Stomach (tissue), 9 donors: Measurements from ENCODE around the gene ZNF391. TPM values are rescaled to one million over a fixed set of nuclear protein-coding genes. Genes with fewer than 3 reads are reported as not detected.

Source experiments
- DNase-seq, 2 donors: peaks; one replicate each; pipeline versions ENCODE4 v3.0.0 to v3.0.0-alpha.2; 2013 to 2019
- H3K27ac ChIP-seq, 5 donors: fragments of 200-600 bp in 4 of 5; sonication (generic) in 4 of 5; one replicate each; pipeline ENCODE4 v1.5.1; 2013 to 2019; ENCODE audit warnings: mild to moderate bottlenecking in 1 of 5, moderate library complexity in 1 of 5
- H3K27me3 ChIP-seq, 3 donors: fragments of 200-600 bp; sonication (generic); one replicate each; pipeline ENCODE4 v1.5.1; 2017 to 2019; ENCODE audit warnings: mixed run types in 1 of 3
- H3K36me3 ChIP-seq, 4 donors: fragments of 200-600 bp; sonication (generic); 1 replicate in 3 of 4; 2 replicates in 1 of 4; pipeline ENCODE4 v1.5.1; 2016 to 2019
- H3K4me1 ChIP-seq, 4 donors: fragments of 200-600 bp; sonication (generic); one replicate each; pipeline ENCODE4 v1.5.1; 2016 to 2019
- H3K4me3 ChIP-seq, 4 donors: fragments of 200-600 bp; sonication (generic) in 3 of 4; one replicate each; pipeline ENCODE4 v1.5.1; 2016 to 2019; ENCODE audit warnings: mild to moderate bottlenecking in 1 of 4
- H3K9me3 ChIP-seq, 4 donors: fragments of 200-600 bp; sonication (generic); one replicate each; pipeline ENCODE4 v1.5.1; 2016 to 2019
- EP300 ChIP-seq: sonication (generic); formaldehyde crosslinking; IDR thresholded peaks from one replicate; pipeline ENCODE4 v1.6.1; 2017; ENCODE audit warnings: antibody characterized with exemption
- POLR2A ChIP-seq, 4 donors: fragments of 450-650 bp; IDR thresholded peaks; one replicate each; pipeline ENCODE4 v1.6.1; 2016; ENCODE audit warnings: antibody characterized with exemption in 4 of 4, control low read depth in 2 of 4, mild to moderate bottlenecking in 1 of 4, moderate library complexity in 1 of 4
- POLR2AphosphoS5 ChIP-seq, 3 donors: sonication (generic); formaldehyde crosslinking; IDR thresholded peaks; one replicate each; pipeline ENCODE4 v1.6.1; 2016; ENCODE audit warnings: antibody characterized with exemption in 3 of 3
- WGBS, 5 donors: extraction: QIAGEN DNeasy Blood & Tissue Kit in 3 of 5; methylation state at CpG; one replicate each; pipeline versions ENCODE4 v1.1.5 to v1.1.7; 2013 to 2018; 5-methylcytosine and 5-hydroxymethylcytosine counted together
- intact Hi-C: fragments of 100-400 bp; cut with DNase I; formaldehyde crosslinking; loops from one replicate; pipeline ENCODE4 v1.15.1; 2023; ENCODE audit warnings: low total_unique reads
- polyA plus RNA-seq, 3 donors: library from polyadenylated mRNA; stranded (reverse); fragments of 200-250 nt; gene quantifications; one replicate each; pipeline ENCODE4 v1.2.3, GENCODE V29; 2013
- total RNA-seq, 5 donors: library from RNA; depleted of rRNA; stranded (reverse); fragments of >200 nt; gene quantifications; one replicate each; pipeline versions ENCODE4 v1.1.0 to v1.2.3, GENCODE V29; 2014 to 2016
- TF ChIP-seq, protein P1 (sequence below), 7 experiments: fragments of 450-650 bp in 4 of 7; fragments of 200-600 bp in 3 of 7; sonication (generic) in 3 of 7; IDR thresholded peaks; one replicate each; pipeline ENCODE4 v1.5.1; 2016 to 2019; ENCODE audit warnings: antibody characterized with exemption in 7 of 7, control low read depth in 2 of 7, mild to moderate bottlenecking in 1 of 7
- donor health status: healthy with polysubstance abuse.
- donor health status: Bipolar disorder and iron deficiency.
- donor health status: healthy.

ZNF391 gene
- total and polyA plus RNA-seq, 8 donors: under 0.01 to 1.9 (median 0.82) TPM

GRCh38 chr6:27407153-27407814, 18.7 kb downstream of the ZNF391 start:
- TF ChIP-seq EP300 (no peak), POLR2AphosphoS5 (IDR thresholded peaks at IDR 0.05) (no peak)
- TF ChIP-seq, protein P1, sequence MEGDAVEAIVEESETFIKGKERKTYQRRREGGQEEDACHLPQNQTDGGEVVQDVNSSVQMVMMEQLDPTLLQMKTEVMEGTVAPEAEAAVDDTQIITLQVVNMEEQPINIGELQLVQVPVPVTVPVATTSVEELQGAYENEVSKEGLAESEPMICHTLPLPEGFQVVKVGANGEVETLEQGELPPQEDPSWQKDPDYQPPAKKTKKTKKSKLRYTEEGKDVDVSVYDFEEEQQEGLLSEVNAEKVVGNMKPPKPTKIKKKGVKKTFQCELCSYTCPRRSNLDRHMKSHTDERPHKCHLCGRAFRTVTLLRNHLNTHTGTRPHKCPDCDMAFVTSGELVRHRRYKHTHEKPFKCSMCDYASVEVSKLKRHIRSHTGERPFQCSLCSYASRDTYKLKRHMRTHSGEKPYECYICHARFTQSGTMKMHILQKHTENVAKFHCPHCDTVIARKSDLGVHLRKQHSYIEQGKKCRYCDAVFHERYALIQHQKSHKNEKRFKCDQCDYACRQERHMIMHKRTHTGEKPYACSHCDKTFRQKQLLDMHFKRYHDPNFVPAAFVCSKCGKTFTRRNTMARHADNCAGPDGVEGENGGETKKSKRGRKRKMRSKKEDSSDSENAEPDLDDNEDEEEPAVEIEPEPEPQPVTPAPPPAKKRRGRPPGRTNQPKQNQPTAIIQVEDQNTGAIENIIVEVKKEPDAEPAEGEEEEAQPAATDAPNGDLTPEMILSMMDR (IDR thresholded peaks at IDR 0.05): no peak
- no peak overlapping the region for H3K27ac ChIP-seq
- 70 to 81% (median 74%) methylated on average over 8 of the region's 8 CpGs for WGBS, 5 donors
- H3K27me3 ChIP-seq: no peaks in the 10 kb centered on the region
- no peak for DNase-seq
- intact Hi-C loops: no loop called here
- H3K36me3 ChIP-seq: no peaks in the 10 kb centered on the region
- H3K4me3 ChIP-seq: no peak overlapping the region
- H3K9me3 ChIP-seq: peaks cover 0 to 22% (median 12%) of the 10 kb centered on the region in 4 donors
- no peaks in the 10 kb centered on the region for H3K4me1 ChIP-seq

DNA sequence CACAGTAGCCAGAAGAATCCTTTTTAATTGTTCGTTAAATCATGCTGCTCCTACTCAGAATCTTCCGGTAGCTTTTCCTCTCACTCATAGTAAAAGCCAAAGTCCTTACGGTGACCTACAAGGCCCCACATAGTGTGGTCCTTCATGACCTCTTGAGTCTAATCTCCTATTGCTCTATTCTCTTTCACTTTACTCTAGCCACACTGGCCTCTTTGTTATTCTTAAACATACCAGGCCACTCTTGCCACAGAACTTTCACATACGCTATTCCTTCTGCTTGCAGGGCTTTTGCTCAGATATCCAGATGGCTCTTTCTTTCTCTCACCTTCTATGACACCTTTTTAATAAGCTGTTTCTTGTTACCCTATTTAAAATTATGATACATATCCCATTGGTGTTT, 25.7 kb downstream of the ZNF391 start:
- intact Hi-C loops: no loop called here
- TF ChIP-seq, protein P1 (IDR thresholded peaks at IDR 0.05): no peak
- TF ChIP-seq EP300: no peak

DNA sequence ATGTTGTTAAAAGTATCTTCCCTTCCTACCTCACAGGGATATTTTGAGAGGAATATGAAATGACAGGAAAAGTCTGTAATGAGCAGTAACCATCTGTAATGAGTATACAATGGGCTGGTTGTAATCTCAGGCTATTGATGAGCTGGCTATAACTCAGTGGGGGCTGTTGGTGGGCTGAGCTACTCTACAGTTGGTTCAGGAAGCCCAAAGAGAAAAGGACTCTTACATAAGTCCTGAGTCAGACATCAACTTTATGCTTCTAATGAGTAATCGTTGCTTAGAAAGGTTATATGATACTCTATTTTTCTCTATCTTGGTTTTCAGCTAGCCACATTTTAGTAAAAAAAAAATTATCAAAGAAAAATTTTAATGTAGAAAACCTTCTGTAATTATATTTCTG, 26.4 kb downstream of the ZNF391 start:
- Histone ChIP-seq H3K27ac (no peak overlapping the region), H3K27me3 (no peaks in the 10 kb centered on the region)
- 88 to 93% (median 92%) methylated on average over 1 of the region's 1 CpG for WGBS, 5 donors

More for the DNA sequence above, 25.7 kb downstream of the ZNF391 start:
- Histone ChIP-seq H3K27ac (no peak overlapping the region), H3K27me3 (no peaks in the 10 kb centered on the region), H3K9me3 (no peaks in the 10 kb centered on the region), H3K4me3 (no peak overlapping the region), H3K4me1 (no peaks in the 10 kb centered on the region), H3K36me3 (no peaks in the 10 kb centered on the region)
- DNase-seq: no peak
- 80 to 84% (median 82%) methylated on average over 4 of the region's 4 CpGs for WGBS, 5 donors

DNA sequence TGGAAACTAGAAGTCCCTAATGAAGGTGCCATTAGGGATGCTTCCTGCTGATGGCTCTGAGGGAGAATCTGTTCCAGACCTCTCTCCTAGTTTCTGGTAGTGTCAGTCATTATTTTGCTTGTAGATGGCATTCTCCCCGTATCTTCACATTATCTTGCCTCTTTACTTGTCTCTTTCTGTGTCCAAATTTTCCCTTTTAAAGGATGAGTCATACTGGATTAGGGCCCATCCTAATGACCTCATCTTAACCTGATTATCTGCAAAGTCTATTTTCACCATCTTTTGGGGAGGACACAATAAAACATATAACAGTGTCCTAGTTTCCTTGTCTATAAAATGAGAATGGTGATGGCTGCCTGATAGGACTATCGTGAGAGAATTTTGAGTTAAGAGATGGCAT, 27.3 kb downstream of the ZNF391 start:
- TF ChIP-seq EP300 (no peak), POLR2AphosphoS5 (IDR thresholded peaks at IDR 0.05) (no peak), POLR2A (IDR thresholded peaks at IDR 0.05) (no peak)
- TF ChIP-seq, protein P1 (IDR thresholded peaks at IDR 0.05): no peak
- Histone ChIP-seq H3K27me3 (no peaks in the 10 kb centered on the region), H3K4me3 (no peak overlapping the region), H3K36me3 (no peaks in the 10 kb centered on the region), H3K27ac (no peak overlapping the region), H3K4me1 (no peaks in the 10 kb centered on the region), H3K9me3 (no peaks in the 10 kb centered on the region)
- no peak for DNase-seq
- intact Hi-C loops: no loop called here
- 79 to 89% (median 88%) methylated on average over 2 of the region's 2 CpGs for WGBS, 5 donors

More for the DNA sequence above, 26.4 kb downstream of the ZNF391 start:
- intact Hi-C loops: no loop called here
- Histone ChIP-seq H3K36me3 (no peaks in the 10 kb centered on the region), H3K4me1 (no peaks in the 10 kb centered on the region), H3K4me3 (no peak overlapping the region), H3K9me3 (no peaks in the 10 kb centered on the region)
- no peak for DNase-seq
- TF ChIP-seq, protein P1 (IDR thresholded peaks at IDR 0.05): no peak
- TF ChIP-seq POLR2AphosphoS5 (IDR thresholded peaks at IDR 0.05) (no peak), EP300 (no peak), POLR2A (IDR thresholded peaks at IDR 0.05) (no peak)
